HL-60/S4 treated with retinoic acid at 250 ng/mL for 4 days and 3 days (cell line): ENCODE results near the gene PPP1R27.
"Not testable (repeated sequence)": the region's sequence is repeated elsewhere in the genome, so short reads cannot be mapped to it uniquely, and the experiment has no call there.

Source experiments
- in situ Hi-C: fragments of 300-500 bp; cut with MboI; formaldehyde crosslinking; loops from 2 replicates; pipeline ENCODE4 v1.7.0; 2022; ENCODE audit warnings: low sequenced_read_pairs

The PPP1R27 gene

DNA sequence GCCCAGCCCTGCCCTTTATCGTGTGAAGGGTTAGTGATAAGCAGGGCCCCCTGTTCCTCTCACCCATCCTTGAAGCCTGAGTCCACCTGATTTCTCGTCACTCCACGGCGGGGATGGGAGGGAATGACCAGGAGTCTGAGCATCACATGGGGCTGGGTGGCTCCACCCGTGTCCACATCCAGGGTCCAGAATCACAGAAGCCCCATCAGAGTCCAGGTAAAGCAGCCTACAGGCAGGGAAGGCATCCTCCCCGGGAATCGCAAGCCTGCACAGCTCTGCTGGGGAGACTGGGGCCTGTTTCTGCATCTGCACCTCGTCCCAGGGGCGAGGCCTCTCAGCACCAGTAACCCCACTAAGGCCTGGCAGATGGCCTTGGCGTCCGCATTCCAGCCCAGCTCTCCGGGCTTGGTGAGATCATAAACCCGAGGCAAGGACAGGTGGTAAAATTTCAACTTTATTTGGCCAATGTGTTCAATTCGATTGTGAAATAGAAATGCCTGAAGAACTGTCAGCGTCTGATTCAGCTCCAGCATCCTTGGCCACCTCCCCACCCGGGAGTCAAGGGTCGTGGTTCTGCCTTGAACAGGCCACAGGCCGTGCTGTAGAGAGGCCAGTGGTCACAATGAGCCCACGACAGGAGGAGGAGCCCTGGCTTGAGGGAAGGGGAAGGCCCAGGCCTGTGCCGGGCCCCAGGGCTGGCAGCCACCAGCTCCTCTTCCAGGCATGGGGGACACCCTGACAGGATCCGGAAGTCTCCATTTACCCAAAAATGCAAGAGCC lies 8.1 kb upstream of the PPP1R27 start:
- in situ Hi-C loops = no loop called here

DNA sequence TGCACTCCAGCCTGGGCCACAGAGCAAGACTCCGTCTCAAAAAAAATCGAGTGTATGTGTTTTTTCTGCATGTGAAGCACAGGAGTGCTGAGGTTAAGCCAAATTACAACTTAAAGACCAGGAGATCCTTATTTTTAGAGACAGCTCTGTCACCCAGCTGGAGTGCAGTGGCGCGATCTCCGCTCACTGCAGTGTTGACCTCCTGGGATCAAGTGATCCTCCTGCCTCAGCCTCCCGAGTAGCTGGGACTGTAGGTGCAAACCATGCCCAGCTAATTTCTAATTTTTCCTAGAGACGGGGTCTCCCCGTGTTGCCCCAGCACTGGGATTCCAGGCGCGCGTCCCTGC lies 7.5 kb upstream of the PPP1R27 start:
- in situ Hi-C loops = no loop called here

GRCh38 chr17:81841866-81842265 lies 7.0 kb upstream of the PPP1R27 start:
- in situ Hi-C loops = no loop called here

DNA sequence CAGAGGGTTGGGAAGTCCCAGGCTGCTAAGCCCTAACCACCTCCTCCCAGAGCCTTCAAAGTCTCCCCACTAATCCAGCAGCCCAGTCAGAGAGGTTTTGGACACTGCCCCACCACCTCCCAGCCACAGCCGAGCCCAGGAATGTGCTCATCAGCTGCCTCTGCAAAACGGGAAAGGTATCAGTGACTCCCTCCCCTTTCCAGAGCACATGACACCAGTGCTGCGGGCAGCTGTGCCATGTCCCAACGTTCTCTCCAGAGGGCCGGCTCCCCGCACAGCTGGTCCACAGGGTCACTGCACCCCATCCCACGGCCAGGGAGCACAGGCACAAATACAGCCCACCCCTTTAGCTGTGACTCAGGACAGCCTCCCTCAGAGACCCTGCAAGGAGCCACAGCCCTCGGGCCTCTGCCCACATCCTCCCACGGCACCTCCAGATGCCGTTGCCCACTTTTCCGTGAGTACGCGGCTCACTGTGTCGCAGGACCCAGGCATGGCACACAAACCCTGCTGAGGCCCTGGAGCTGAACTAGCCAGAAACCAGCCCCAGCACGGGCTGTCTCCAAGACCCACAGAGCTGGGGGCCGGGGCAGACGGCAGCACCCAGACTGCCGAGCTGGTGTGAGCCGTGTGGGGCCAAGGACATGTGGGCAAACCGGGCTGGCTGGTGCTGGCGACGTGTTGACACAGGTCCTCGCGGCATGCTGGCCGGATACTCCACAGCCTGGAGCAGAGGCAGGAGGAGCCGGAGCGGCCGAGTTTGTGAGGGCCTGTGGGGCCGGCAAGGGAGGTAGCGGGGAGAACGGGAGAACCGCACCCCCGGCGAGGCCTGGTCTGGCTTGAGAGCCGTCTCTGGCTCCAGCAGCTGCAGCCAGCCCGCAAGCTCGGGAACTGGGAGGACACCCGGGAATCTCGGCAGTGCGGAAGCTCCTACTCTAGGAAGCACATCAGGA lies 6.3 kb upstream of the PPP1R27 start:
- in situ Hi-C loops = no loop called here

GRCh38 chr17:81840059-81840458 lies 5.2 kb upstream of the PPP1R27 start:
- in situ Hi-C loops = not testable (repeated sequence)

DNA sequence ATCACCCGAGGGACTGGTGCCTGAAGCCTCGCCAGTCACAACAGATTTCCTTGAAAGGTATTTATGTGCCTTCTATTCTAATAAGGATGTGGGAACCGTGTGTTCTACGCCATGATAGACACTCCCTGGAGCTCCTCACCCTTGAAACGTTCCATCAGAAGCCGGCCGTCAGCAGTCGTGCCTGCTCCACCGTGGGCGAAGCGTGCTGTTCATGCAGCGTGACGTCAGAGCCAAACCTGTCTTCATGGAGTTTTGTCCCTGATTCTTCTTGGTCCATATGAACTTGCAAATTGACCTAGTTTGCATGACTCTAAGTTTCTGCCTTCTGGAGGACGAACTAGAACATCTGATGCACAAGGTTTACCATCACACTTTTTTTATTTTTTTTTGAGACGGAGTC lies 4.5 kb upstream of the PPP1R27 start:
- in situ Hi-C loops = no loop called here

- in situ Hi-C loops = no loop called here
Measured at GRCh38 chr17:81838753-81839255, 4.0 kb upstream of the PPP1R27 start.

- in situ Hi-C loops = no loop called here
Measured at GRCh38 chr17:81837641-81838040, 2.8 kb upstream of the PPP1R27 start.

DNA sequence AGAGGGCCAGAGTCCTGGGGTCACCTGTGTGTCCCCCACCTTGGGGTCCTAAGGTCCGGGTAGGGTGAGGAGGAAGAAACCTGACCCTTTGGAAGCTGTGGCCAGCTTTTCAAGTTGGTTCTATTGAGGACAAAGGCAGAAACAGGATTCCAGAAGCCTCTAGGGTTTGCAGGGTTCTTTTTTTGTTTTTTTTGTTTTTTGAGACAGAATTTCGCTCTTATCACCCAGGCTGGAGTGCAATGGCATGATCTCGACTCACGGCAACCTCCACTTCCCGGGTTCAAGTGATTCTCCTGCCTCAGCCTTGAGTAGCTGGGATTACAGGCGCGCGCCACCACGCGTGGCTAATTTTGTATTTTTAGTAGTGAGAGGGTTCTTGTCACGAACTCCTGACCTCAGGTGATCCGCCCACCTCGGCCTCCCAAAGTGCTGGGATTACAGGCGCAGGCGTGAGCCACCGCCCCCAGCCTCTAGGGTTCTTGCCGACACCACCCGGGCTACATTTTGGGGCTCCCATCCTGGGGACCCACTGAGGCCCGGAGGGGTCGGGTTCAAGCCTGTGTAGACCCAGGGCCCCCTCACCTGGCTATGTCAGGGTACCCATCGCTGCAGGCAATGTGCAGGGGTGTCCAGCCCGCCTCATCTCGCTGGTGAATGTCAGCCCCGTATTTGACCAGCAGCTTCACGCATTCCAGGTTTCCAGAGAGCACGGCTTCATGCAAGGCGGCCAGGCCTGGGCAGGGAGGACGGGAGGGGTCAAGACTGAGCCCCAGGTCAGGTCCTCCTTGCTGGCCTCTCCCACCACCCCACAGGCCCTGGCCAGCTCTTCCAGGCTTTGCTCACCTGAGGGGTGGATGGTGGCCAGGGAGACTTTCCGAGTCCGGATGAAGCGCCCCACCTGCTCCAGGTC lies 674 bp downstream of the PPP1R27 start:
- in situ Hi-C loops = no loop called here

DNA sequence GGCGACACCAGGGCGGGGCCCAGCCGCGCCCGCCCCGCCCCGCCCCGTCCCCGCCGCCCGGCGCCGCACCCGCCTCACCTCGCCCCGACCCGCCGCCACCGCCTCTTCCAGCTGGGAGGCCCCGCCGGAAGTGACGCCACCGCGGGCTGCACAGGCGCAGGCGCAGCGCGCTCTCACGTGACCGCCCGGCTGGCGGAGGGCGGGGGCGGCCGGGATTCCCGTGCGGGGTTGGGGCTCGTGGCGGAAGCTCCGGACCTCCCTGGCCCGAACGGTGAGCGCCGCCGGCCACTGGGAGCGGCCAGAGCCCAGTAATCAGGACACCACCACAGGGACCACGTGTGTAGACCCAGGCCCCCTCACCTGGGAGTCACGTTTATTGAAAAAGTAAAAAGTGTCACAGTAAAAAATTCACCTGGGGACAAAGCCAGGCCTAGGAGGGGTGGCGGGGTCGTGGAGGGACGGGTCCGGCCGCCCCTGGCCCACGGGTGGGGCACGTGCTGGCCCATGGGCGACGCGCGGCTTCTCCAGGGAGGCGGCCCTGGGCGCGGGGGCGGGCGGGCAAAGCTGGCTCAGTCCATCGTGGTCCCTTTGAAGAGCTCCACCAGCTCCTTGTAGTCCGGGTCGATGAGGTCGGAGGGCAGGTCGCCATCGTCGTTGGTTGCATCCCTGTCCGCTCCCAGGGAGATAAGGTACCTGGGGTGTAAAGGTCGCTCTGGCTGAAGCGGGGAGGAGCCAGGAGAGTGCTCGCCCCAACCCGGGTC lies 1.5 kb downstream of the PPP1R27 start, which contains the start of gene MCRIP1:
Gene MCRIP1 (minus strand): TSS at position 132 of the 761 bp plus-strand sequence. CDS start 8,785 bp downstream, outside the sequence.
- in situ Hi-C loops = no loop called here

GRCh38 chr17:81832608-81833159 lies 2.2 kb downstream of the PPP1R27 start:
- in situ Hi-C loops = no loop called here

DNA sequence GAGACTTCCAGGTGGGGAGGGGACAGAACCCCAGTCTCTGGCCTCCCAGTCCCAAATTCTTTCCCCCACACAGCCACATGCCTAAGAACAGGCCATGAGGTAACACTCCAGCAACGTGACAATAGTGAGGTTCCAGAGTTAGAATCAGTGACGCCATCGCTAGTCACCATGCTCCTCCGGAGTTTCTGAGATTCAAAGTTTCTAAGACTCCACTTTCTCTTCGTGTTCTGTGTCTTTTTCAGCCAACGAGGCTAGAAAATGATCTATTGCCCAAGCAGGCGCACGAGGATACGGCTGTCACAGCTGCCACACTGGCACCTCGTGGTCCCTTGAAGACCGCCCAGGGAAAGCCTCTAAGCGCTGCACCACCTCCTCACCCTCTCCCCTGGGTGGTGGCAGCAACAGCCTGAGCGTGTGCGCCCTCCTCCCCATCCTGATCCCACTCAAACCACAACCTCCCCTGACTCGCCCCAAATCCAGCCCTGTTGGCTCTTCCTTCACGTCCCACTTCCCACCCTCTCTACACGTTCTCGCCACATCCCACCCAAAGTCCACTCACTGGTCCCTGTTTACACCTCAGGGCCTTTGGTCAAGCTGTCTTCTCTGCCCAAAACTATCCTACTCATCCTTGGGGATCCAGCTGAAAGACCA lies 2.8 kb downstream of the PPP1R27 start:
- in situ Hi-C loops = no loop called here

GRCh38 chr17:81831563-81831956 lies 3.3 kb downstream of the PPP1R27 start:
- in situ Hi-C loops = no loop called here

- in situ Hi-C loops = no loop called here
Measured at GRCh38 chr17:81829858-81830257, 5.0 kb downstream of the PPP1R27 start.

GRCh38 chr17:81828656-81829055 lies 6.2 kb downstream of the PPP1R27 start:
- in situ Hi-C loops = no loop called here

- in situ Hi-C loops = no loop called here
Measured at GRCh38 chr17:81825841-81826466, 8.9 kb downstream of the PPP1R27 start.

DNA sequence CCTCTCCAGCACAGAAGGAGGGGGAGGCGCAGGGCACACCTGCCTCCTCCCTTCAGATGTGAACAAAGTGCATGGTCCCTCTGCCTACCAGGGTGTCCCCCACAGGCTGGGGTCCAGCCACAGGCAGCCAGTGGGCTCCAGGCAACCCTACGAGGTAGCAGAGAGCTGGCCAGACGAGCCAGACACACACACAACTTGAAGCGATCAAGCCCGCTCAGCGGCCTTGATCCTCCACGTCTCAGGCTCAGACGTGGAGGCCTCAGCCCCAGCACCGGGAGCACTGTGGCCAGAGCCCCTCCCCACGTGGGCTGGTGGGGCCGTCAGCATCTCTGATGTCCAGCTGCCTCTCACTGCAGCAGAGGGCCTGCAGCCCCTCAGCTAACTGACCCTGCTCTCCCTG lies 10.3 kb downstream of the PPP1R27 start:
- in situ Hi-C loops = no loop called here

DNA sequence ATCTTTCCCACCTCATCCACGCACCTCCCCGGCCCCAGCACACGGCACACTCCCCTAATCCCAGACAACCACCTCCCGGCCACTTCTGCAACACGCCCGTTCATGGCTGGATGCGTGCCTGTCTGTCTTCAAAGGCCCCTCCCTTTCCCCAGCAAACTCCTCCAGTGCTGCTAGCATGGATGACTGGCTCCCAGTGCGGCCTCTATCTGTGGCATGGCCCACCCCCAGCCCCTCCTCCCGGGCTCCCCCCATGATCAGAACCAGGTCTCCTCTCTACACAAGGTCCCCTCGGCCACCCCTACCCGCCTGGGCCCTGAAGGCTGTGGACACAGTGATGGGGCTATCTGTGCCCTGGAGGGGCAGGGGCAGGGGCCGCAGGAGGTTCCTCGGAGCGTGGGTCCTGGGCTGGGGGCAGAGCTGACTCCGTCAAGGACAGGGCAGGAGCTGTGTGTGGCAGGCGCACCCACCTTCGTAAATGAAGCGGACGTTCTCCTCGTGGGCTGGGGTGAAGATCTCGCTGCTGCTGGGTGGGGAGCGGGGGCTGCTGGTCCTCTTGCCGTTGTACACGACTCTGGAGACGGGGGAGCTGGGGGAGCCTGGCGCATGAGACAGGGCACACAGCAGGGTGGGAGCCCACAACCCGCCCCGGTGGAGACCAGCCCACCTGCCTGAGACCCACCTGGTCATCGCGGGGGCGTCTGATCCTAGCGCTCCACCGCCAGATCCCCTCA lies 10.9 kb downstream of the PPP1R27 start:
- in situ Hi-C loops = no loop called here
